Activated T-helper 17 cell treated with anti-CD3 and anti-CD28 coated beads, Interleukin-2, amount 50 U/mL, for 72 hours (primary cell): ENCODE data around the gene SMIM5. TPM values are rescaled to one million over a fixed set of nuclear protein-coding genes. Genes with fewer than 3 reads are reported as not detected.

ENCODE experiments used
- ATAC-seq: fragments of 150-1000 bp; cut with Tn5 transposase; replicated peaks from 2 replicates; pipeline ENCODE4 v1.10.0; 2021; ENCODE audit warnings: mild to moderate bottlenecking, moderate library complexity
- H3K27ac Mint-ChIP-seq: one replicate; pipeline ENCODE4 v1.8.0; 2022; ENCODE audit warnings: mixed read lengths
- H3K27me3 Mint-ChIP-seq: one replicate; pipeline ENCODE4 v1.8.0; 2022; ENCODE audit warnings: mixed read lengths
- H3K36me3 Mint-ChIP-seq: one replicate; pipeline ENCODE4 v1.8.0; 2022; ENCODE audit warnings: low read depth, mild to moderate bottlenecking, mixed read lengths
- H3K4me1 Mint-ChIP-seq: one replicate; pipeline ENCODE4 v1.8.0; 2022; ENCODE audit warnings: mixed read lengths
- H3K4me3 Mint-ChIP-seq: one replicate; pipeline ENCODE4 v1.8.0; 2022; ENCODE audit warnings: mild to moderate bottlenecking, mixed read lengths
- H3K9me3 Mint-ChIP-seq: one replicate; pipeline ENCODE4 v1.8.0; 2022; ENCODE audit warnings: mixed read lengths
- total RNA-seq, 2 donors: library from RNA; stranded (reverse); gene quantifications; one replicate each; pipeline ENCODE4 v1.2.3, GENCODE V29; 2022

Gene SMIM5
- total RNA-seq, 2 donors from 2014 or later, result 0.21 TPM; not detected in 1

- H3K27ac Mint-ChIP-seq, result no peak overlapping the region
- H3K27me3 Mint-ChIP-seq, result no peaks in the 10 kb centered on the region
- ATAC-seq, result no peak
- H3K9me3 Mint-ChIP-seq, result no peaks in the 10 kb centered on the region
- no peak overlapping the region for H3K4me3 Mint-ChIP-seq
- peaks cover 9% of the 10 kb centered on the region for H3K4me1 Mint-ChIP-seq
- H3K36me3 Mint-ChIP-seq, result peaks cover 87% of the 10 kb centered on the region
Observed at GRCh38 chr17:75673487-75673886, 40.3 kb downstream of the SMIM5 start.

- H3K36me3 Mint-ChIP-seq, result peaks cover 88% of the 10 kb centered on the region
- H3K4me3 Mint-ChIP-seq, result no peak overlapping the region
- H3K4me1 Mint-ChIP-seq, result no peaks in the 10 kb centered on the region
- H3K9me3 Mint-ChIP-seq, result no peaks in the 10 kb centered on the region
- H3K27ac Mint-ChIP-seq, result no peak overlapping the region
- ATAC-seq, result no peak
- H3K27me3 Mint-ChIP-seq, result no peaks in the 10 kb centered on the region
Observed at GRCh38 chr17:75676461-75676860, 43.2 kb downstream of the SMIM5 start.

GRCh38 chr17:75679706-75680211 is 46.5 kb downstream of the SMIM5 start:
- no peak for ATAC-seq
- no peak overlapping the region for H3K4me3 Mint-ChIP-seq
- H3K27me3 Mint-ChIP-seq, result no peaks in the 10 kb centered on the region
- no peaks in the 10 kb centered on the region for H3K9me3 Mint-ChIP-seq
- H3K27ac Mint-ChIP-seq, result no peak overlapping the region
- H3K4me1 Mint-ChIP-seq, result peaks cover 5% of the 10 kb centered on the region
- peaks cover 63% of the 10 kb centered on the region for H3K36me3 Mint-ChIP-seq

GRCh38 chr17:75680431-75680830 is 47.2 kb downstream of the SMIM5 start:
- no peak for ATAC-seq
- H3K27me3 Mint-ChIP-seq, result no peaks in the 10 kb centered on the region
- peaks cover 5% of the 10 kb centered on the region for H3K4me1 Mint-ChIP-seq
- no peak overlapping the region for H3K4me3 Mint-ChIP-seq
- no peaks in the 10 kb centered on the region for H3K9me3 Mint-ChIP-seq
- peaks cover 63% of the 10 kb centered on the region for H3K36me3 Mint-ChIP-seq
- H3K27ac Mint-ChIP-seq, result no peak overlapping the region

- no peak overlapping the region for H3K4me3 Mint-ChIP-seq
- peaks cover 67% of the 10 kb centered on the region for H3K36me3 Mint-ChIP-seq
- H3K27ac Mint-ChIP-seq, result no peak overlapping the region
- no peaks in the 10 kb centered on the region for H3K9me3 Mint-ChIP-seq
- ATAC-seq, result no peak
- peaks cover 5% of the 10 kb centered on the region for H3K4me1 Mint-ChIP-seq
- no peaks in the 10 kb centered on the region for H3K27me3 Mint-ChIP-seq
Observed at GRCh38 chr17:75681289-75681688, 48.1 kb downstream of the SMIM5 start.

- no peaks in the 10 kb centered on the region for H3K9me3 Mint-ChIP-seq
- no peaks in the 10 kb centered on the region for H3K27me3 Mint-ChIP-seq
- H3K27ac Mint-ChIP-seq, result no peak overlapping the region
- H3K4me3 Mint-ChIP-seq, result no peak overlapping the region
- peak; percentile 77 for ATAC-seq
- H3K4me1 Mint-ChIP-seq, result peaks cover 12% of the 10 kb centered on the region
- H3K36me3 Mint-ChIP-seq, result peaks cover 63% of the 10 kb centered on the region
Observed at GRCh38 chr17:75683583-75683982, 50.3 kb downstream of the SMIM5 start.

- Mint-ChIP-seq H3K27me3 (no peaks in the 10 kb centered on the region), H3K36me3 (peaks cover 59% of the 10 kb centered on the region), H3K9me3 (no peaks in the 10 kb centered on the region), H3K4me1 (peaks cover 12% of the 10 kb centered on the region), H3K4me3 (no peak overlapping the region), H3K27ac (no peak overlapping the region)
- ATAC-seq, result no peak
Observed at GRCh38 chr17:75684249-75684648, 51.0 kb downstream of the SMIM5 start.

GRCh38 chr17:75684924-75685323 is 51.7 kb downstream of the SMIM5 start:
- ATAC-seq, result no peak
- Mint-ChIP-seq H3K27ac (peak overlapping the region; percentile 39), H3K4me1 (peaks cover 19% of the 10 kb centered on the region), H3K27me3 (no peaks in the 10 kb centered on the region), H3K9me3 (no peaks in the 10 kb centered on the region), H3K4me3 (no peak overlapping the region), H3K36me3 (peaks cover 59% of the 10 kb centered on the region)

- no peak overlapping the region for H3K4me3 Mint-ChIP-seq
- no peaks in the 10 kb centered on the region for H3K27me3 Mint-ChIP-seq
- no peak for ATAC-seq
- H3K9me3 Mint-ChIP-seq, result no peaks in the 10 kb centered on the region
- peak overlapping the region; percentile 39 for H3K27ac Mint-ChIP-seq
- peaks cover 19% of the 10 kb centered on the region for H3K4me1 Mint-ChIP-seq
- H3K36me3 Mint-ChIP-seq, result peaks cover 56% of the 10 kb centered on the region
Observed at GRCh38 chr17:75685499-75685898, 52.3 kb downstream of the SMIM5 start.

- no peak for ATAC-seq
- Mint-ChIP-seq H3K9me3 (no peaks in the 10 kb centered on the region), H3K4me3 (no peak overlapping the region), H3K27ac (peak overlapping the region; percentile 75), H3K36me3 (peaks cover 71% of the 10 kb centered on the region), H3K4me1 (peaks cover 33% of the 10 kb centered on the region), H3K27me3 (no peaks in the 10 kb centered on the region)
Observed at GRCh38 chr17:75688209-75688825, 55.1 kb downstream of the SMIM5 start.

- peak overlapping the region; percentile 53 for H3K4me3 Mint-ChIP-seq
- peak; percentile 65 for ATAC-seq
- peaks cover 82% of the 10 kb centered on the region for H3K36me3 Mint-ChIP-seq
- H3K4me1 Mint-ChIP-seq, result peaks cover 29% of the 10 kb centered on the region
- H3K27ac Mint-ChIP-seq, result peak overlapping the region; percentile 81
- H3K9me3 Mint-ChIP-seq, result no peaks in the 10 kb centered on the region
- H3K27me3 Mint-ChIP-seq, result no peaks in the 10 kb centered on the region
Observed at GRCh38 chr17:75689441-75689873, 56.2 kb downstream of the SMIM5 start.

Other genes with a start within 250 kb of the SMIM5 start
- gene GRB2, start 227.8 kb upstream of the SMIM5 start, total RNA-seq, result 100 to 1,000 TPM; 141 to 163 TPM
- gene TMEM94, start 176.8 kb upstream of the SMIM5 start, total RNA-seq, result 10 to 100 TPM; 76.5 to 79.8 TPM
- 1 to 10 TPM; 2.9 to 5.4 TPM for gene CASKIN2, start 117.9 kb upstream of the SMIM5 start, total RNA-seq
- 10 to 100 TPM; 25.3 to 46.4 TPM for gene TSEN54, start 116.9 kb upstream of the SMIM5 start, total RNA-seq
- 10 to 100 TPM; 16.7 to 24.1 TPM for gene LLGL2, start 107.7 kb upstream of the SMIM5 start, total RNA-seq
- gene MYO15B, start 45.6 kb upstream of the SMIM5 start, total RNA-seq, result 10 to 100 TPM; 10.2 to 44.5 TPM
- gene RECQL5, start 33.7 kb downstream of the SMIM5 start, total RNA-seq, result 10 to 100 TPM; 29.7 to 35.6 TPM
- gene SAP30BP, start 33.9 kb downstream of the SMIM5 start, total RNA-seq, result 10 to 100 TPM; 68.1 to 90.0 TPM
- 1 to 10 TPM in 1 of 2 donors, under 1 TPM in 1; 0.54 to 1.2 TPM for gene ITGB4, start 88.0 kb downstream of the SMIM5 start, total RNA-seq
- 10 to 100 TPM; 43.4 to 51.4 TPM for gene GALK1, start 131.8 kb downstream of the SMIM5 start, total RNA-seq
- gene UNK, start 151.4 kb downstream of the SMIM5 start, total RNA-seq, result 10 to 100 TPM; 19.0 to 22.1 TPM
- gene UNC13D, start 211.0 kb downstream of the SMIM5 start, total RNA-seq, result 100 to 1,000 TPM; 153 to 160 TPM
- 100 to 1,000 TPM in 1 of 2 donors, 10 to 100 TPM in 1; 67.4 to 127 TPM for gene WBP2, start 221.9 kb downstream of the SMIM5 start, total RNA-seq
- 10 to 100 TPM; 11.0 to 32.4 TPM for gene TRIM47, start 245.1 kb downstream of the SMIM5 start, total RNA-seq